Measurements from ENCODE around the gene ENPP7.
A peak's percentile ranks its signal among the peaks of the same experiment; 100 is the strongest.

DNA sequence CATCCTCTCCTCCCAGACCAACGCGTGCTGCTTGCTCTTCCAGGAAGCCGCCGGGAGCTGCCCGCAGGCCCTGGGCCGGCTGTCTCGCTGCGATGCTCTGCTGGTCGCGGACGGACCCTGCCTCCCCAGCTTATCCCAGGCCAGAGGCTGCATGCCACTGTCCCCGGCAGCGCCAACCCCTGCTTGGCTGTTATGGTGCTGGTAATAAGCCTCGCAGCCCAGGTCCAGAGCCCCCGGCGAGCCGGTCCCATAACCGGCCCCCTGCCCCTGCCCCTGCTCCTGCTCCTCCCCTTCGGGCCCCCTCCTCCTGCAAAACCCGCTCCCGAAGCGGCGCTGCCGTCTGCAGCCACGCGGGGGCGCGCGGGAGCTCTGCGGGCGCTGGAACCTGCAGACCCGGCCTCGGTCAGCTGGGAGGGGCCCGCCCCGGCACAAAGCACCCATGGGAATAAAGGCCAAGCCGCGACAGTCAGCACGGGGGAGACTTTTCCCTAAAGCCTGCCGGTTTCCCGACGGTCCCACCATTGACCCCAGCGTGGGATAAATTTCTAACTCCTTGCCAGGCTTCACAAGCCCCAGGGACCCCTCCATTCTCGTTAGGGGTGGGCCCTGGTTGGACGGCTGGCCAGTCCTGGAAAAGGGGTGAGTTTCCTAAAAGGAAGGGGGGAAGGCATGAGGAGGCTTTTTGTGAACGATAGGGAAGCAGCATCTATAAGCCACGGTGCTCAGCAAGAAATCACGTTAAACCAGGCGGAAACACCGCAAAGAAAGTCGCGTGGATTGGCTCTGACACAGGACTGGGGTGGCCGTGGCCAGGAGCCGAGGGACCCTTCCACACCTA is 11.2 kb downstream of the ENPP7 start:
- TF ChIP-seq, protein P1, sequence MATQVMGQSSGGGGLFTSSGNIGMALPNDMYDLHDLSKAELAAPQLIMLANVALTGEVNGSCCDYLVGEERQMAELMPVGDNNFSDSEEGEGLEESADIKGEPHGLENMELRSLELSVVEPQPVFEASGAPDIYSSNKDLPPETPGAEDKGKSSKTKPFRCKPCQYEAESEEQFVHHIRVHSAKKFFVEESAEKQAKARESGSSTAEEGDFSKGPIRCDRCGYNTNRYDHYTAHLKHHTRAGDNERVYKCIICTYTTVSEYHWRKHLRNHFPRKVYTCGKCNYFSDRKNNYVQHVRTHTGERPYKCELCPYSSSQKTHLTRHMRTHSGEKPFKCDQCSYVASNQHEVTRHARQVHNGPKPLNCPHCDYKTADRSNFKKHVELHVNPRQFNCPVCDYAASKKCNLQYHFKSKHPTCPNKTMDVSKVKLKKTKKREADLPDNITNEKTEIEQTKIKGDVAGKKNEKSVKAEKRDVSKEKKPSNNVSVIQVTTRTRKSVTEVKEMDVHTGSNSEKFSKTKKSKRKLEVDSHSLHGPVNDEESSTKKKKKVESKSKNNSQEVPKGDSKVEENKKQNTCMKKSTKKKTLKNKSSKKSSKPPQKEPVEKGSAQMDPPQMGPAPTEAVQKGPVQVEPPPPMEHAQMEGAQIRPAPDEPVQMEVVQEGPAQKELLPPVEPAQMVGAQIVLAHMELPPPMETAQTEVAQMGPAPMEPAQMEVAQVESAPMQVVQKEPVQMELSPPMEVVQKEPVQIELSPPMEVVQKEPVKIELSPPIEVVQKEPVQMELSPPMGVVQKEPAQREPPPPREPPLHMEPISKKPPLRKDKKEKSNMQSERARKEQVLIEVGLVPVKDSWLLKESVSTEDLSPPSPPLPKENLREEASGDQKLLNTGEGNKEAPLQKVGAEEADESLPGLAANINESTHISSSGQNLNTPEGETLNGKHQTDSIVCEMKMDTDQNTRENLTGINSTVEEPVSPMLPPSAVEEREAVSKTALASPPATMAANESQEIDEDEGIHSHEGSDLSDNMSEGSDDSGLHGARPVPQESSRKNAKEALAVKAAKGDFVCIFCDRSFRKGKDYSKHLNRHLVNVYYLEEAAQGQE (IDR thresholded peaks at IDR 0.05; ENCODE audit: insufficient read depth in 1 of 2, low read depth in 2 of 2, low read length in 2 of 2), result no peak
- TF ChIP-seq POLR2AphosphoS5 (IDR thresholded peaks at IDR 0.05; ENCODE audit: low read depth, low read length), result no peak
- no peak for TF ChIP-seq SIN3A (IDR thresholded peaks at IDR 0.05; ENCODE audit: borderline replicate concordance, insufficient read depth, low read length)
- no peak for TF ChIP-seq TAF1 (IDR thresholded peaks at IDR 0.05; ENCODE audit: borderline replicate concordance, insufficient read depth, low read length)
- TF ChIP-seq FOXP2 (optimal IDR thresholded peaks at IDR 0.05; ENCODE audit: borderline replicate concordance, extremely low read depth, extremely low read length, insufficient read depth), result peak; percentile 24
